Measurements from ENCODE around the gene MGRN1. TPM values are rescaled to one million over a fixed set of nuclear protein-coding genes. Genes with fewer than 3 reads are reported as not detected.

MGRN1 gene
- total RNA-seq, 4 donors from 2014 or later: 49.1 to 127 (median 79.5) TPM

DNA sequence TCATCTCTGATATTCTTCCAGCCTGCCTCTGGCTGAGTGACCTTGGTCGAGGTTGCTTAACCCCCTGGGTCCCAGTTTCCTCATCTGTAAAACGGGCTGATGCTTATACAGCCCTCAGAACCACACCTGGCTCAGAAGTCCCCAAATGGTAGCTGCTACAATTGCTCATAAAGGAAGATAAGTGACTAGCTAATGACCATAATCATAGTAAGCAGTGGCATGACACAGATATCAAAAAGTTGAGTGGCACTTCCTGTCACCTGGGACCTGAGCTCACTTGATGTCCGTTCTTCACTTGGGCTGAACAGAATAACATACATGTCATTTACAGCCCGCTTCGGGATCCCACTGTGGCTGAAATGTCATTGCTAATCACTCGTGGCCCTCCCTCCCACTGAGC lies 1.8 kb downstream of the MGRN1 start:
- in situ Hi-C loops (cut with MboI; ENCODE audit: low pct_ligation_motif_present in 1 of 4, low pct_unique_long_range_greater_than_20kb in 1 of 4, low sequenced_read_pairs in 3 of 4): no loop called here
- peak overlapping the region in 2 of 4 donors; percentile 92 to 94 for H3K4me3 ChIP-seq

GRCh38 chr16:4628283-4628682 lies 3.7 kb downstream of the MGRN1 start:
- Histone ChIP-seq H3K27ac (no peak overlapping the region), H3K27me3 (no peaks in the 10 kb centered on the region), H3K4me3 (no peak overlapping the region), H3K4me1 (peaks cover 11 to 23% (median 14%) of the 10 kb centered on the region in 4 donors), H3K36me3 (no peaks in the 10 kb centered on the region), H3K9me3 (no peaks in the 10 kb centered on the region)
- WGBS, 2 donors (ENCODE audit: low coverage in 1 of 2): 93% methylated on average over 3 to 9 of the region's 9 CpGs
- DNase-seq: no peak
- TF ChIP-seq EP300 (IDR thresholded peaks at IDR 0.05; ENCODE audit: low read depth) (no peak), POLR2AphosphoS5 (IDR thresholded peaks at IDR 0.05) (no peak), POLR2A (IDR thresholded peaks at IDR 0.05) (no peak), CTCF (IDR thresholded peaks at IDR 0.05) (no peak)
- intact Hi-C loops (cut with DNase I; ENCODE audit: low total_unique reads): no loop called here
- in situ Hi-C loops (cut with MboI; ENCODE audit: low pct_ligation_motif_present in 1 of 4, low pct_unique_long_range_greater_than_20kb in 1 of 4, low sequenced_read_pairs in 3 of 4): no loop called here

More for the DNA sequence above, 1.8 kb downstream of the MGRN1 start:
- Histone ChIP-seq H3K9me3 (no peaks in the 10 kb centered on the region), H3K36me3 (no peaks in the 10 kb centered on the region), H3K4me1 (peaks cover 11 to 23% (median 14%) of the 10 kb centered on the region in 4 donors), H3K27me3 (no peaks in the 10 kb centered on the region), H3K27ac (peak overlapping the region in 2 of 4 donors; percentile 95 to 97)
- DNase-seq: no peak
- TF ChIP-seq POLR2AphosphoS5 (IDR thresholded peaks at IDR 0.05) (no peak), EP300 (IDR thresholded peaks at IDR 0.05; ENCODE audit: low read depth) (no peak), POLR2A (IDR thresholded peaks at IDR 0.05) (no peak), CTCF (IDR thresholded peaks at IDR 0.05) (no peak)
- intact Hi-C loops (cut with DNase I; ENCODE audit: low total_unique reads): no loop called here
- whole genome bisulfite sequencing, 2 donors (ENCODE audit: low coverage in 1 of 2): 40 to 54% methylated on average over 2 to 6 of the region's 6 CpGs

GRCh38 chr16:4631444-4631843 lies 6.8 kb downstream of the MGRN1 start:
- TF ChIP-seq CTCF (IDR thresholded peaks at IDR 0.05): no peak
- no peak for TF ChIP-seq POLR2AphosphoS5 (IDR thresholded peaks at IDR 0.05)
- no peak for TF ChIP-seq POLR2A (IDR thresholded peaks at IDR 0.05)
- no peak for TF ChIP-seq EP300 (IDR thresholded peaks at IDR 0.05; ENCODE audit: low read depth)
- Histone ChIP-seq H3K9me3 (no peaks in the 10 kb centered on the region), H3K4me3 (no peak overlapping the region), H3K27me3 (no peaks in the 10 kb centered on the region), H3K27ac (no peak overlapping the region), H3K4me1 (peaks cover 3 to 7% (median 4%) of the 10 kb centered on the region in 4 donors), H3K36me3 (peaks cover 0 to 9% (median 0%) of the 10 kb centered on the region in 4 donors)
- intact Hi-C loops (cut with DNase I; ENCODE audit: low total_unique reads) (no loop called here), in situ Hi-C loops (cut with MboI; ENCODE audit: low pct_ligation_motif_present in 1 of 4, low pct_unique_long_range_greater_than_20kb in 1 of 4, low sequenced_read_pairs in 3 of 4) (no loop called here)
- 100% methylated on average over 1 of the region's 1 CpG; no CpG with 5 or more reads in 1 of the 2 donors for WGBS, 2 donors (ENCODE audit: low coverage in 1 of 2)
- DNase-seq: no peak

GRCh38 chr16:4633910-4634635 lies 9.4 kb downstream of the MGRN1 start:
- H3K36me3 ChIP-seq: peaks cover 0 to 9% (median 0%) of the 10 kb centered on the region in 4 donors
- TF ChIP-seq EP300 (IDR thresholded peaks at IDR 0.05; ENCODE audit: low read depth) (no peak), POLR2AphosphoS5 (IDR thresholded peaks at IDR 0.05) (no peak), CTCF (IDR thresholded peaks at IDR 0.05) (no peak), POLR2A (IDR thresholded peaks at IDR 0.05) (no peak)
- in situ Hi-C loops (cut with MboI; ENCODE audit: low pct_ligation_motif_present in 1 of 4, low pct_unique_long_range_greater_than_20kb in 1 of 4, low sequenced_read_pairs in 3 of 4): no loop called here
- DNase-seq: no peak
- H3K4me3 ChIP-seq: no peak overlapping the region
- no peaks in the 10 kb centered on the region for H3K4me1 ChIP-seq
- H3K27me3 ChIP-seq: no peaks in the 10 kb centered on the region
- WGBS, 2 donors (ENCODE audit: low coverage in 1 of 2): 90 to 100% methylated on average over 2 to 20 of the region's 20 CpGs
- no peak overlapping the region for H3K27ac ChIP-seq
- no peaks in the 10 kb centered on the region for H3K9me3 ChIP-seq
- intact Hi-C loops (cut with DNase I; ENCODE audit: low total_unique reads): no loop called here
